ENCODE data around the gene NBR1.
"Not testable (repeated sequence)": the region's sequence is repeated elsewhere in the genome, so short reads cannot be mapped to it uniquely, and the experiment has no call there.

Gene NBR1

DNA sequence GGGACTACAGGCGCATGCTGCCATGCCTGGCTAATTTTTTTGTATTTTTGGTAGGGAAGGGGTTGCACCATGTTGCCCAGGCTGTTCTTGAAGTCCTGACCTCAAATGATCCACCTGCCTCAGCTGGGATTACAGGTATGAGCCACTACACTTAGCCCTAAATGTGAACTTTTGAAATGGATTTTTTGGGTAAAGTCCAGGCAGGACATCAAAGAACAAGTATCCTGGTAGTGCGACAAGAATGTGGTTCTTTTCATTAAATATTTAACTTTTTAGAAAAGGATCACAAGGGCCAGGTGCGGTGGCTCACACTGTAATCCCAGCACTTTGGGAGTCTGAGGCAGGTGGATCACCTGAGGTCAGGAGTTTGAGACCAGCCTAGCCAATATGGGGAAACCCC, 15.3 kb upstream of the NBR1 start:
- FAIRE-seq = no peak

DNA sequence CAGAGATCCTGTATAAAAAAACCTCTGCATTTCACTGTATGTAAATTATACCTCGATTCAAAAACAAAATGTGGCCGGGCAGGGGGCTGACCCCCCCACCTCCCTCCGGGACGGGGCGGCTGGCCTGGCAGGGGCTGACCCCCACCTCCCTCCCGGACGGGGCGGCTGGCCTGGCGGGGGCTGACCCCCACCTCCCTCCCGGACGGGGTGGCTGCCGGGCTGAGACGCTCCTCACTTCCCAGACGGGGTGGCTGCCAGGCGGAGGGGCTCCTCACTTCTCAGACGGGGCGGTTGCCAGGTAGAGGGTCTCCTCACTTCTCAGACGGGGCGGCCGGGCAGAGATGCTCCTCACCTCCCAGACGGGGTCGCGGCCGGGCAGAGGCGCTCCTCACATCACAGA, 11.8 kb upstream of the NBR1 start:
- not testable (repeated sequence) for FAIRE-seq

DNA sequence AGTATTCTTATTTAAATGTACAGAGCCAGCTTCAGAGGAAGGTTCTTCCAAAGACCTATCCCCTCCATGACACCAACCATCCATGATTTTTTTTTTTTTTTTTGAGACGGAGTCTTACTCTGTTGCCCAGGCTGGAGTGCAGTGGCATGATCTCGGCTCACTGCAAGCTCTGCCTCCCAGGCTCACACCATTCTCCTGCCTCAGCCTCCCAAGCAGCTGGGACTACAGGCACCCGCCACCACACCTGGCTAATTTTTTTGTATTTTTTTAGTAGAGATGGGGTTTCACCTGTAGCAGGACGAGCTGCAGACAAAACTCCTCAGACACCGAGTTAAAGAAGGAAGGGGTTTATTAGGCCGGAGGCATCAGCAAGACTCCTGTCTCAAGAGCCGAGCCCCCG, 11.1 kb upstream of the NBR1 start:
- not testable (repeated sequence) for FAIRE-seq

DNA sequence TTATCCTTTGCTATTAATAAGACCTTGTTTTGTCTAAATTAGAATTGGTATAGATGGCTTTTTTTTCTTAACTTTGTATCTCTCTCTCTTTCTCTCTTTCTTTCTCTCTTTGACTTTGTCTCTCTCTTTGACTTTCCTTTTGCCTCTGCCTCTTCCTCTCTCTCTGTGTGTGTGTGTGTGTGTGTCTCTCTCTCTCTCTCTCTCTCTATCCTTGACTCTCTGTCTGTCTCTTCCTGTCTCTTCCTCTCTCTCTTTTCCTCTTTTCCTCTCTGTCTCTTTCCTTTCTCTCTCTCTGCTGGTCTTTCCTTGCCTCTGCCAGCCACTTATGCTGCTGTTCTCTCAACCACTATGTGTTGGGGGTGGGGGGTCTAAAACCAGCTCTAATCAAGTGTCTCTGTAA, 5.0 kb upstream of the NBR1 start:
- FAIRE-seq = not testable (repeated sequence)

DNA sequence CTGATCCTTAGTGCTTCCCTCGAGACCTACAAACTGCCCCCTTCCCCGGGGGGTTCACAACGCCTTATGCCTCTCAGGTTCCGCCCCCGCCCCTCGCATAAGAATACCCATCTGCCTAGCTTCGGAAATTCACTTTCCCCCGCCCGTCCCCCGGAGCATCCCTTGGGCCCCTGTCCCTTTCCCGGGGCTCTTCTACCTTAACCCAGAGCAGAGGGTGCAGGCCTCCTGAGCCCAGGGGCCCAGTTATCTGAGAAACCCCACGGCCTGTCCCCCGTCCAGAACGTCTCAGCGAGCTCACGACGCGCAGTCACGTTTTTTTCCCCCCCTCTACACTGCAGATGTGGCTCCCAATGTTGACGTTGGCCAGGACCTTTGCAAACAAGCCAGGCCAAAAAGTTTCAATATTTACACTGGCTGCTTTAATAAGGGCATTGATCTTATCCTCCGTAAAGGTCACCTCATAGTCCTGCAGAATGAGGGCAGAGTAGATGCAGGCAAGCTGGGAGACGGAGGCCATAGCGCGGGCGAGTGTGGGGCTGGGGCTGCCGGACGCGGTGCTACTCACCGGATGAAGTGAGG, 1.4 kb upstream of the NBR1 start:
- FAIRE-seq = no peak

DNA sequence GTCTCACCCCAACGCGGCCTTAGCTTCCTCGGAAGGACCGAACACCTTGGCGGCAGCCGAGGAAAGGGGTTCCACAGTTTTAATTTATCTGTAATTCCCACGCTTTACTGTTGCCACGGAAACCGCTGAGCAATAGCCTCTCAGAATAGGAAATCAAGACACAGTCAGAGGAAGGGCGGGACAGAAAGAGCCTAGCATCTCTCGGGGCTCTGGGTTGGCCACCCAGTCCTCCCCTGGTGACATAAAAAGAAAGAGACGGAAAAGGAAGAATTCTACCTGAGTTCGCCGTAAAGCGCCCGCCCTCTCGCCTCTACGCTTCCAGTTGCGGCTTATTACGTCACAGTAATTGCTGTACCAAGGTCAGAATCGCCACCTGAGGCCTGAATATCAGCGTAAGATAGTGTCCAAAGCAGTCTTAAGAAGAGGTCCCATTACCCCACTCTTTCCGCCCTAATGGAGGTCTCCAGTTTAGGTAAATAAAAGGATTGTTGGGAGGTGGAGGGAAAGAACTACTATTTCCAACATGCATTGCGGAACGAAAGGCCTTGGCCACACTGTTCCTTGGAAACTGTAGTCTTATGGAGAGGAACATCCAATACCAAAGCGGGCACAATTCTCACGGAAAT, 761 bp upstream of the NBR1 start:
- peak; percentile 85 for FAIRE-seq

DNA sequence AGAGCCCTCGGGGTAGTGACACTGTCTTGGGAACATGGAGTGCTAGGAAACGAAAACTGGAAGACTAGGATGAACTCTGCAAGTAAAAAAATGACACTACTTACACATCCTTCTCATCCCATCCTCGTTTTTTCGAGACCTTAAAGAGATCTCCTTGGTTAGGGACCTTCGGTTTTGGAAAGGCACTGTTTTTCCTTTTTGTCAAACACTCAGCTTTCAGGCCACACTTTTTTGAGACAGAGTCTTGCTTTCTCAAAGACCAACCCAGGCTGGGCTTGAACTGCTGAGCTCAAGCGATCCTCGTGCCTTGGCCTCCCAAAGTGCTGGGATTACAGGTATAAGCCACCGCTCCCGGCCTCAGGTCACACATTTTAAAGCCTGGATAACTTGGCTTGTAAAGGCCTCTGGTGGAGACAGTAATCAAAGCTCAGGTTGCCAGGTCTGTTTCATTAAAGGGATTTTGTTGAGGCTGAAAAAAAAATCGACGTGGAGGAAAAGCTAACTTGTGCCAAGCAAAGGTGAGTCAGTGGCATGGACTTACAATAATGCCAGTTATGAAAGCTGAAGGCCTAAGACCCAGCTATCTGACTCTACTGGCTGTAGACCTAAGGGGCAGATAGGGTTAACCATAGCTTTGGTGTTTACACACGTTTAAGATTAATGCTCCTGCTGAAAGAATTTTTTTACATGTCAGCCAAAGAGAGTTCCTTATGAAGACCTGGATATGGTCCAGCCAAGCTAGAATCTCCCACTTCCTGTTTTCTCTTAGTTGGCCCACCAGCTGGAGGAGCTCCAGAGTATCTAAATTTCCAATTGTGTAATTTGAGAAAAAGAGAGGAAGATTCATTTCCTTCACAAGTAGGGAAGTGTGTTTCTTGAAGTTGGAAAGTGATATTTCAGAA, 823 bp downstream of the NBR1 start:
- no peak for FAIRE-seq

DNA sequence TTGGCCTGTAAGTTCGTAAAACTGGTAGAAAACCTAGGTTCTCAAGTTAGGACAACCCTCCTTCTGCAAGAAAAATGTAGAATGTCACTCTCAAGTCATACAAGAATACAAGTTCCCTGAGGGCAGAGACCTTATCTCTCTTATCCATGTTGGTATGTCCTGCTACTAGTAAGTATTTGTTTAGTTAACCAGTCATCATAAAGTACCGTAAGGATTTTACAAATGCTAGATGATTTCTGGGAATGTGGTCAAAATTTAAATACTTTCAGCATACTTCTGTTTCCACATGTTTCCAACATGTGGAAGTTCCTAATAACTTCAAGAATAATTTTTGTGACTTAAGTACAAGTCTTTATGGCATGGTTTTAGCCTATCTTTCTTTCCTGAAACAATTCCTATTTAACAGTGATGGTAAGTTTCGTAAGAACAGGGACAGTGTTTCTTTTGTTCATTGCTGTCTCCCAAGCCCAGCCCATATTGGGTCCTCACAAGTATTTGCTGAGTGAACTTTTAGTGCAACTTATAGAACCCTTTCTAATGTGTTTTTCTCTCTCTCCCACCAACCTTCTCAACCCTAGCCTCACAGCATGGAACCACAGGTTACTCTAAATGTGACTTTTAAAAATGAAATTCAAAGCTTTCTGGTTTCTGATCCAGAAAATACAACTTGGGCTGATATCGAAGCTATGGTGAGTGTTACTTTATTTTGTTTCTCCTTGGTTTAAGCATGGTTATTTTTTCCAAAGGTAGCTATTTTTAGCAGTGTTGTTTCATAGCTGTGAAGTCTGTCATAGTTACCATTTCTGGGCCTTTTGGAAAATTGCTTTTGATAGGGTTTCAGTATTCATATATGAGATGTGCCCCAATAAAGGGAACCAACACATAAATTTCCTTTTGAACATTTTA, 4.5 kb downstream of the NBR1 start:
- no peak for FAIRE-seq

DNA sequence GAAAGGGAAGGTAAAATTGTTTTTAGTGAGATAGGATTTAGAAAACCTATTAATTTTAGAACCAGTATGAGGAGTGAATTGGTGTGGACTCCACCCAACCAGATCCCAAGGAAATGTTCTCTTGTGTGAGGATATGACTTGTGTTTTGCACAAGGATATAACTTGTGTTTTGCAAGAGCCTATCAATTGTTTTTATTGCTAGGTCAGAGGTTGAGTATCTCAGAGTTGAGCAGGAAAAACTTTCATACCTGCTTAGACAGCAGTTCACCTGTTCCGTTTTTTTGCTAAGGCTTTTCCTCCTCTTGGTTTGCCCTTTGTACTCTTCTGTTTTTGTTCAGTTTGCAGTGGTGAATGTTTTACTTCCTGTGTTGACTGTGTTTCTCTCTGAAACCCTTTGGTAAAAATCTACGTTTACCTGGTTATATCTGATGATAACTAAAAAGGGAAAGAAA, 5.1 kb downstream of the NBR1 start:
- no peak for FAIRE-seq

DNA sequence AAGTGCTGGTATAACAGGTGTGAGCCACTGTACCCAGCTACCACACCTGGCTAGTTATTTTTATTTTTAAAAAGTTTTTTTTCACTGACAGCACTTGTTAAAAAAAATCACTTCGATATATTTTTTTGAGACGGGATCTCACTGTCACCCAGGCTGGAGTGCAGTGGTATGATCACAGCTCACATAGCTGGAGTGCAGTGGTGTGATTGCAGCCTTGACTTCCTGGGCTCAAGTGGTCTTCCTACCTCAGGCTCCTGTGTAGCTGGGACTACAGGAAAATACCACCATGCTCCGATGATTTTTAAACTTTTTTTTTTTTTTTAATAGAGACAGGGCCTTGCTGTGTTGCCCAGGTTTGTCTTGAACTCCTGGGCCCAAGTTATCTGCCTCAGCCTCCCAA, 12.9 kb downstream of the NBR1 start:
- FAIRE-seq = no peak

DNA sequence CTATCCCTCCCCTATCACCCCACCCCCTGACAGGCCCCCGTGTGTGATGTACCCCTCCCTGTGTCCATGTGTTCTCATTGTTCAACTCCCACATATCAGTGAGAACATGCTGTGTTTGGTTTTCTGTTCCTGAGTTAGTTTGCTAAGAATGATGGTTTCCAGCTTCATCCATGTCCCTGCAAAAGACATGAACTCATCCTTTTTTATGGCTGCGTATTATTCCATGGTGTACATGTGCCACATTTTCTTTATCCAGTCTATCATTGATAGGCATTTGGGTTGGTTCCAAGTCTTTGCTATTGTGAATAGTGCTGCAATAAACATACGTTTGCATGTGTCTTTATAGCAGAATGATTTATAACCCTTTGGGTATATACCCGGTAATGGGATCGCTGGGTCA, 15.6 kb downstream of the NBR1 start:
- FAIRE-seq = not testable (repeated sequence)

DNA sequence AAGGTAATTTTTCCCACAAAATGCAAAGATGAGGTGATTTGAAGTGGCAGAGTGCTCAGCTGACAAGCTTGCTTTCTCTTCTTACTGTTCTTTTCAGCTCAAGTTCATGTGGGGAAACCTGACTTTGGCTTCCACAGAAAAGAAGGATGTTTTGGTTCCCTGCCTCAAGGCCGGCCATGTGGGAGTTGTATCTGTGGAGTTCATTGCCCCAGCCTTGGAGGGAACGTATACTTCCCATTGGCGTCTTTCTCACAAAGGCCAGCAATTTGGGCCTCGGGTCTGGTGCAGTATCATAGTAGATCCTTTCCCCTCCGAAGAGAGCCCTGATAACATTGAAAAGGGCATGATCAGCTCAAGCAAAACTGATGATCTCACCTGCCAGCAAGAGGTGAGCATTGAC, 22.2 kb downstream of the NBR1 start:
- FAIRE-seq = no peak

DNA sequence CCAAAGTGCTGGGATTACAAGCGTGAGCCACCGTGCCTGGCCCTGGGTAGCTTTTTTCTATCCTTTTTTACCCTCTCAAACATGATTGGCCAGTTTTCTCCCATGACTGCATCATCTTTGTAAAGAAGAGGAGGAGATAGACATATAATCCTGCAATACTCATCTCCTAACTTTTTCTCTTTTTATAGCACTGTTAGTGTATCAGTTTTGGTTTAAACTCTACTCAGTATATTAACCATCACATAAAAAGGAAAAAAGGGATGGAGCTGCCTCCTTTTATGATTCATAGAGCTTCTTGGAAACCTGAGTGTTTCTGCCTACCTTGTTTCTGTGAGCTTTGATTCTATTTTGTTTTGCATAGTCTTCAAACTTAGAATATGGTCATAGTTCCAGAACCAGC, 28.6 kb downstream of the NBR1 start:
- no peak for FAIRE-seq

DNA sequence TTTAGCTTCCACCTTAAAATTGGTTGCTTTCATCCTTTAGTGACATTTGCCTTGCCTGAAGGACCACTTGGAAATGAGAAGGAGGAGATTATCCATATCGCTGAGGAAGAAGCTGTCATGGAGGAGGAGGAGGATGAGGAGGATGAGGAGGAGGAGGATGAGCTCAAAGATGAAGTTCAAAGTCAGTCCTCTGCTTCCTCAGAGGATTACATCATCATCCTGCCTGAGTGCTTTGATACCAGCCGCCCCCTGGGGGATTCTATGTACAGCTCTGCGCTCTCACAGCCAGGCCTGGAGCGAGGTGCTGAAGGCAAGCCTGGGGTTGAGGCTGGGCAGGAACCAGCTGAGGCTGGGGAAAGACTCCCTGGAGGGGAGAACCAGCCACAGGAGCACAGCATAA, 29.1 kb downstream of the NBR1 start:
- FAIRE-seq = no peak

DNA sequence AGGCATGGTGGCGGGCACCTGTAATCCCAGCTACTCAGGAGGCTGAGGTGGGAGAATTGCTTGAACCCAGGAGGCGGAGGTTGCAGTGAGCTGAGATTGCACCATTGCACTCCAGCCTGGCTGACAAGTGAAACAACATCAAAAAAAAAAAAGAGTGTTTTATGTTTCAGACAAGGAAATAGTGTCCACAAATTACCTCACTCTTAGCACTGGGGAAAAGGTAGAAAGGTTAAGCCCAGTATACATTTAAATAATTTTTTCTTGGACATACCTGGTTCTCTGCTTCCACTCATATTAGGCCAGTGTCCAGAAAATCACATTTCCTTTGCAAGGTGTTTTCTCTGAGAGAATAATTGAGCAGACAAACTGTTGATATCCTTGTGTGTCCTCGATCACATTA, 32.0 kb downstream of the NBR1 start:
- FAIRE-seq = not testable (repeated sequence)

DNA sequence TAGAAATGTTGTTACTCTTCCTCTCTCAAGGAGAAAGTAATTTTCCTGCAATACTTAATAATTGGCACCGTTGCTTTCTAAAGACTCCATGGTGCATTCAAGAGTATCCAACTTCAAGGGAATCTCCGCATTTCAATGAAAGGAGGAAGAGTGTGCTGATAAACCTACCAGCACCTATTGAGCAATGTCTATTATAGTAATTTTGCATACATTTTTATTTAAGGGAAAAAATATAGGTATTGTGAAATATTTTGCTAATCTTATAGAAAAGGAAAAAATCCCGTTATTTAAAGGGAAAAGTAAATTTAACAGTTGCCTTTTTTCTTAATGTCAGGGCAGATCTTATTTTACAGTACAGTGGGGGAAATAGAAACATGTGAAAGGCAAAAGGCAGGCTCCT, 39.6 kb downstream of the NBR1 start:
- no peak for FAIRE-seq

DNA sequence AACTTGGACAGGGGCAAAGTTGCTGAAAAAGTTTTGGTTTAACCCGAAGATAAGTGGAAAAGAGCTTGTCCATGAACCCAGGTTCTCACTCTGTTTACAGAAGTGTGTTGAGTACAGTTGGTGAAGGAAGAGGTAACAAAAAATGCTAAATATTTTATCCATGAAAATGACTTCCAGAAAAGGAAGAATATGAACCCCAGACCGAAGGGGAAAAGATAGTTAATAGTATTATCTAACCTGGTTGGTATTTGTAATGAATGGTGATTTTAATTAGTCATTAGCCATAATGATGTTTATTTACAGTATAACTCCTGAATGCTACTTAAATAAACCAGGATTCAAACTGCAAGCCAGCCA, 40.1 kb downstream of the NBR1 start:
- no peak for FAIRE-seq

DNA sequence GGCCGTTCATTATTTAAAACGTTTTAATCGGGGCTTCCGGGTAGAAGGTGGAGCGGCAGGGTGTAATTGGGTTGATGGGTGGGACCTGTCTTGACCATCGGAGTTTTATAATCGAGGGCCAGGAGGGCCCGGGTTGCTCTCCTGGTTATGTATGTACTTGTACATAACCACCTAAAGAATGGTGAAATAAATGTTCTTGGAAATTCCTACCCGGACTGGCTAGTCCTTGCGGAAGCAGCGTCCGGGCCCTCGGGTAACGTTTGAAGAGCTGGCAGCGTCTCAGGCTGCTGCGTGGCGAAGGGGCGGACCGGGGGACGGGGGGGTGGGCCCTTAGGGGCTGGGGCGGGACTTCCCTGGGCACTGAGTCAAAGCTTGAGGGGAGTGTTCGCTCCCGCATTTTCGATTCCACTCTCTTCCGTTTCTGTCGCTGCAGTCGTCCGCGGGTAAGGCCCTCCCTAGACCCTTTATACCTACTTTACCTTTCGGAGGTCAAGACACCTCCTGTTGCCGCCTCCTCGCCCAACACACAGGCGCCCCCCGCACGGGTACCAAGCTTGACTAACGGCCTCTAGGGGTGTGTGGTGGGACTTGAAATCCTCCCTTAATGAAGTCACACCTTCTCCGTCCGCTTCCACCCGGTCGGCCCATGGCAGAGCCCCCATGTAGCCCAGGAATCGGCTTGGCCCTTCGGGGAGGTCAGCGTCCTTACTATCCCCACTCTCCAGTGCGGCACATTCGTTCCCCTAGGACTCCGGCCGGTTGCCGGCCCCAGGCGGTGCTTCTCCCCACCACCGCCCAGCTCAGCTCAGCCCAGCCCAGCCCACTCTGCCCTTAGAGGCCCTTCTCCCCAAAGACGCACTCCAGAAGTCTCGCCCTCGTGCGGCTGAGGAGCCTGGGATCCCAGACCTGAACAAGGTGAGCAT, 40.7 kb downstream of the NBR1 start, which contains the start of gene TMEM106A:
Gene TMEM106A (plus strand): TSS at position 396 of the 923 bp plus-strand sequence. CDS start 1,167 bp downstream, outside the sequence.
- FAIRE-seq = no peak

DNA sequence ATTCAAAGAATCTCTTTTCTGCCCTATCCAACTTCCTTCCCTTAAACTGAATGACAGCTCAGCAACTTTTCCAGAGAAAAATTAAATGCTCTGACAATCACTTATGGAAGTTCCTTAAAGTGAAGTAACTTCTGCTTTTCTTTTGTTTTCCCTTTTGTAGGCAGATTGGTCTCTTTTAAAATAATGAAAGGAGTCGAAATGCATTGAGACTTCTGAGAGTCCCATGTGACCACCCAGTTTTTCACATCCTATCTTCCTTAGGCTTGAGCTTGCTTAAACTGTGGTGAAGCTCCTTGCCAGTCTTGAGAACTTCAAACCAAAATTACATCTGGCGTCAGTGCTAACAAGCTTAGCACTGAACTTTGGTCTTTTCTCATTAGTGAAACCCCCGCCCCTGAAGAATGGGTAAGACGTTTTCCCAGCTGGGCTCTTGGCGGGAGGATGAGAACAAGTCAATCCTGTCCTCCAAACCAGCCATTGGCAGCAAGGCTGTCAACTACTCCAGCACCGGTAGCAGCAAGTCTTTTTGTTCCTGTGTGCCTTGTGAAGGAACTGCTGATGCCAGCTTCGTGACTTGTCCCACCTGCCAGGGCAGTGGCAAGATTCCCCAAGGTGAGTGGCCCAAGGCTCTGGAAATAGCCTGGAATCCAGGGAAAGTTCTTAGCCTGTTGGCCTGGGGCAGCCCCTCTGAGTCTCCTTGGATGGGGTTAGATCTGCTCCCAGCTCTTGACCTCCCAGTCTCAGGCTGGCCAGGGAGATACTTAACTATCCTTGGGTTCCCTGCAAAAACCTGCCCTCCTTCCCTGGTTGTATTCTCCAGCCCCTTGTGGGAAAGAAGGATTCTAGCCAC, 41.9 kb downstream of the NBR1 start:
- FAIRE-seq = no peak

DNA sequence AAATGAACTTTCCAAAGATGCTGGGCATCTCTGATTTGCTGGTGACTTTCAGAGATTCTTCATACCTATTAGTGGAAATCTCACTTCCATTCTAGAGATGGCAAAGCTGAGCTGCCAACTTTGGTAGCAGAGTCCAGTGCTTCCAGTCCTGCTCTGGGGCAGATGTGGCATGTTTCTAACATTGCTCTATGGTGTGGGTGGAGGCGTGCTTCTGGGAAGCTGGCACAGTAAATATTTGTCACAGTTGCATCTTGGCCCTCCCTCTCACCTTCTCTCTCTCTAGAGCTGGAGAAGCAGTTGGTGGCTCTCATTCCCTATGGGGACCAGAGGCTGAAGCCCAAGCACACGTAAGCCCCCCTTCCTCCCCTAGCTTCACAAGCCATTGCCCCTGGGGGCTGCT, 42.5 kb downstream of the NBR1 start:
- no peak for FAIRE-seq

DNA sequence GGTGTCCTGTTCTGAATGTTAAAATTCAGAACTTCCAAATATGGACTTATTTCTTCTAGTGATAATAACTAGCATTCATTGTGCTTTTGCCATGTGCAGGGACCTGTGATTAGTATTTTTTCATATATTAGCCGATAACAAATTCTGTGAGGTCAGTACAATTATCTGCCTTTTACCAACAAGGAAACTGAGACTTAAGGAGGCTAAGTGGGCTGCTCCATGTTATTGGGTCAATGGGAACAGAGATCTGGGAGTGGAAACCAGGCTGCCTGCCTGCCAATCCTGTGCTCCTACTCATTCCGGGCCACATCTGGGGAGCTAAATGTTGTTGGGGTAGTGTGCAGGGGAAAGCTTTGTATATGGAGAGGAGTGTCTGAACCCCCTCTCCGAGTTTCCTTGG, 44.3 kb downstream of the NBR1 start:
- no peak for FAIRE-seq
